Measurements from ENCODE around the gene TPO.
A peak's percentile ranks its signal among the peaks of the same experiment; 100 is the strongest.

Gene TPO

DNA sequence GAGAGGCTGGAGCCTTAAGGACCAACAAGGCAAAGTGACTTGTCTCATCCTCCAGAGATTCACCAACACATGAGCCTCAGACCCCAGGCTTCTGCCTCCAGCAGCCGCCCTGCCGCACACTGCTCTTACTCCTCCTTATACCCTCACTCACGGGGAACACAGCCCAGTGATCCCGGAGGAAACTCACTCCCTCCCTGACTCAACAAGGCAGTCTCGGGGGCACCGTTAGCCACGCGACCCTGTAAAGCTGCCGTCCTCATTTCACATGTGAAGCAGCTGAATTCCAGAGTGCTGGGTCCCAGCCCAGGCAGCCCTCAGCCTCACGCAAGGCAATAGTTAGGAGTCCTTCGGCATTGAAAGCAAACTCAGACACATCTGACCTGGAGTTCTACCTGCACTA is 129.7 kb downstream of the TPO start:
- Mint-ChIP-seq H3K27me3 (peaks cover 18% of the 10 kb centered on the region), H3K27ac (ENCODE audit: low read depth) (no peak overlapping the region)

GRCh38 chr2:1543776-1544477 is 130.7 kb downstream of the TPO start:
- Mint-ChIP-seq H3K4me3 (no peak overlapping the region), H3K9me3 (no peaks in the 10 kb centered on the region), H3K4me1 (no peaks in the 10 kb centered on the region), H3K27me3 (peaks cover 18% of the 10 kb centered on the region), H3K36me3 (ENCODE audit: insufficient read depth) (peaks cover 4% of the 10 kb centered on the region), H3K27ac (ENCODE audit: low read depth) (no peak overlapping the region)
- ATAC-seq (replicated peaks; ENCODE audit: extremely low read depth, poor library complexity, severe bottlenecking) (no peak), DNase-seq (ENCODE audit: low spot score in 2 of 2) (no peak)

More for the DNA sequence above, 129.7 kb downstream of the TPO start:
- DNase-seq (ENCODE audit: low spot score in 2 of 2) (no peak), ATAC-seq (replicated peaks; ENCODE audit: extremely low read depth, poor library complexity, severe bottlenecking) (no peak)
- Mint-ChIP-seq H3K4me3 (no peak overlapping the region), H3K36me3 (ENCODE audit: insufficient read depth) (peaks cover 3% of the 10 kb centered on the region), H3K4me1 (no peaks in the 10 kb centered on the region), H3K9me3 (no peaks in the 10 kb centered on the region)

DNA sequence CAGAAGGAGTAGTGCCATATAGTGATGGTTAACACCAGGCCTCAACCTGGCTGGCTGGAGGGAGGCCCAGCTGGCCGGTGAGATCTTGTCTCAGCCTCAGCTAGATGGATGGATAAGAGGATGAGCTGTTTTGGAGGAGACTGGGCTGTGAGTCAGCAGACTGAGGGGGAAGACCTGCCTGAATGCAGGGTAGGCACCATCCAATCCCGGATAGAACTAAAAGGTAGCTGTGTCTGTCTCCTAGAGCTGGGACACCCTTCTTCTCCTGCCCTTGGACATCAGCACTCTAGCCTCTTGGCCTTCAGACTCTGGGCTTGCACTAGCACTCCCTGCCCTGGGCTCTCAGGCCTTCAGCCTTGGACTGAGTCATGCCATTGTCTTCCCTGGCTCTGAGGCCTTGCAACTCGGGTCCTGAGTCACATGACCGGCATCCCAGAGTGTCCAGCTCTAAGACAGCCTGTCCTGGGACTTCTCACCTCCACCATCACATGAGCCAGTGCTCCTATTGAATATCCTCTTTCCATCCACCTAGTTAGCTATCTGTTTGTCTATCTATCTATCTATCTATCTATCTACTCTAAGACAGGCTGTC is 131.3 kb downstream of the TPO start:
- Mint-ChIP-seq H3K4me1 (no peaks in the 10 kb centered on the region), H3K36me3 (ENCODE audit: insufficient read depth) (peaks cover 4% of the 10 kb centered on the region), H3K9me3 (no peaks in the 10 kb centered on the region), H3K27me3 (peaks cover 18% of the 10 kb centered on the region), H3K4me3 (no peak overlapping the region), H3K27ac (ENCODE audit: low read depth) (no peak overlapping the region)
- no peak for ATAC-seq (replicated peaks; ENCODE audit: extremely low read depth, poor library complexity, severe bottlenecking)
- no peak for DNase-seq (ENCODE audit: low spot score in 2 of 2)

GRCh38 chr2:1546023-1546591 is 132.8 kb downstream of the TPO start:
- no peak for ATAC-seq (replicated peaks; ENCODE audit: extremely low read depth, poor library complexity, severe bottlenecking)
- H3K36me3 Mint-ChIP-seq (ENCODE audit: insufficient read depth), result peaks cover 4% of the 10 kb centered on the region
- H3K4me3 Mint-ChIP-seq, result no peak overlapping the region
- DNase-seq (ENCODE audit: low spot score in 2 of 2), result no peak
- no peaks in the 10 kb centered on the region for H3K9me3 Mint-ChIP-seq
- no peaks in the 10 kb centered on the region for H3K4me1 Mint-ChIP-seq
- no peak overlapping the region for H3K27ac Mint-ChIP-seq (ENCODE audit: low read depth)
- peaks cover 18% of the 10 kb centered on the region for H3K27me3 Mint-ChIP-seq

DNA sequence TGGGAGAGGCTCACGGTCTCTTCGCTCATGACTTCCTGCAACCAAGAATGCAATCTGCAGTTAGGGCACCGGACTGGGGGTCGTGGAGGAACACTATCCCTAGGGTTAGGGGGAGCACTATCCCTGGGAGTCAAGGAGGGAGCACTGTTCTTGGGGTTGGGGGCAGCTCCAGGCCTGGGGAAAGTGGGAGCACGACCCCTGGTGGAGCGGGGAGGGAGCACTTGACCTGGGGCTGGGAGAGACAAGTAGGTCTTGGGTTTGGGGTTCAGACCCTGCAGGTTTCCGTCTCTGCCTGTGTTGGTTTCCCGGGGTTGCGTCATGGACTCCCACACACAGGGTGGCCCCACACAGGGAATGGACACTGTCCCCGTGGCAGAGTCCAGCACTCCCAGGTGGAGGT is 133.6 kb downstream of the TPO start:
- peaks cover 4% of the 10 kb centered on the region for H3K36me3 Mint-ChIP-seq (ENCODE audit: insufficient read depth)
- no peaks in the 10 kb centered on the region for H3K4me1 Mint-ChIP-seq
- no peaks in the 10 kb centered on the region for H3K9me3 Mint-ChIP-seq
- DNase-seq (ENCODE audit: low spot score in 2 of 2), result no peak
- ATAC-seq (replicated peaks; ENCODE audit: extremely low read depth, poor library complexity, severe bottlenecking), result no peak
- H3K4me3 Mint-ChIP-seq, result no peak overlapping the region
- peaks cover 18% of the 10 kb centered on the region for H3K27me3 Mint-ChIP-seq
- no peak overlapping the region for H3K27ac Mint-ChIP-seq (ENCODE audit: low read depth)

- Mint-ChIP-seq H3K27me3 (peaks cover 18% of the 10 kb centered on the region), H3K36me3 (ENCODE audit: insufficient read depth) (peaks cover 4% of the 10 kb centered on the region), H3K27ac (ENCODE audit: low read depth) (no peak overlapping the region), H3K9me3 (no peaks in the 10 kb centered on the region), H3K4me1 (no peaks in the 10 kb centered on the region), H3K4me3 (no peak overlapping the region)
- no peak for ATAC-seq (replicated peaks; ENCODE audit: extremely low read depth, poor library complexity, severe bottlenecking)
- no peak for DNase-seq (ENCODE audit: low spot score in 2 of 2)
Measured at GRCh38 chr2:1548910-1549673, 135.8 kb downstream of the TPO start.

GRCh38 chr2:1550076-1550475 is 136.8 kb downstream of the TPO start:
- ATAC-seq (replicated peaks; ENCODE audit: extremely low read depth, poor library complexity, severe bottlenecking) (no peak), DNase-seq (ENCODE audit: low spot score in 2 of 2) (no peak)
- Mint-ChIP-seq H3K36me3 (ENCODE audit: insufficient read depth) (peaks cover 4% of the 10 kb centered on the region), H3K4me1 (no peaks in the 10 kb centered on the region), H3K27ac (ENCODE audit: low read depth) (no peak overlapping the region), H3K27me3 (peaks cover 18% of the 10 kb centered on the region), H3K4me3 (no peak overlapping the region), H3K9me3 (no peaks in the 10 kb centered on the region)

DNA sequence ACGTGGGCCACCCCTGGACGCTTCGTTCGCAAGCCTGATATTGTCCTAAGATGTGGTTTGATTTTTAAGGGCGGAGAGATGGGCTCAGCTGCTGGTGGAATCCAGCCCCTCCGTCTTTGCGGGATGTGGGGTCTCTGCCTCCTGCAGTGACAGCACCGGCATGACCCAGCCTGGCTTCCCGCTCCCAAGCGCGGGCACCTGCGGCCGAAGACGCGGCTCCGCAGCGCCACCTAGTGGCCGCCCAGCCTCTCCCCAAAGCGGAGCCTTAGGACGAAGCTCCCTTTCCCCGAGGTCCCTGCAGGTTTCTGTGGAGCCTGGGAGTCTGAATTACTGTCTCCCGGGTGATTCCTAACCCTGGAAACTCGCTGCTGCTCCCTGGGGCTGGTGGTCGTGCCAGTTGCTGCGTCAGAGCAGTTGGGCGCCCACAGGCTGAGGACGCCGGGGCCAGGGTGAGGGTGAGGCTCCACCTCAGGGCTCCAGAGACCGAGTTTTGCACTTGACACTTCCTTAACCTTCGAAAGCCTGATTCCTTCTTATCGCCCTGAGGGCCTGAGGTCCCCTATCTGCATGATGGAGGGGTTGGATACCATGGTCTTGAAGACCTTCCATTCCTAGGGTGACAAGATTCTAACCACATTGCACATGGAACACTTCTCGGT is 137.5 kb downstream of the TPO start:
- no peaks in the 10 kb centered on the region for H3K9me3 Mint-ChIP-seq
- peaks cover 4% of the 10 kb centered on the region for H3K36me3 Mint-ChIP-seq (ENCODE audit: insufficient read depth)
- H3K27me3 Mint-ChIP-seq, result peaks cover 18% of the 10 kb centered on the region
- H3K27ac Mint-ChIP-seq (ENCODE audit: low read depth), result no peak overlapping the region
- no peak for ATAC-seq (replicated peaks; ENCODE audit: extremely low read depth, poor library complexity, severe bottlenecking)
- no peaks in the 10 kb centered on the region for H3K4me1 Mint-ChIP-seq
- no peak overlapping the region for H3K4me3 Mint-ChIP-seq
- peak; percentile 18 to 43 for DNase-seq (ENCODE audit: low spot score in 2 of 2)

- H3K36me3 Mint-ChIP-seq (ENCODE audit: insufficient read depth), result peaks cover 2% of the 10 kb centered on the region
- peaks cover 9% of the 10 kb centered on the region for H3K27me3 Mint-ChIP-seq
- DNase-seq (ENCODE audit: low spot score in 2 of 2) (no peak), ATAC-seq (replicated peaks; ENCODE audit: extremely low read depth, poor library complexity, severe bottlenecking) (no peak)
- H3K9me3 Mint-ChIP-seq, result no peaks in the 10 kb centered on the region
- no peaks in the 10 kb centered on the region for H3K4me1 Mint-ChIP-seq
- no peak overlapping the region for H3K4me3 Mint-ChIP-seq
- H3K27ac Mint-ChIP-seq (ENCODE audit: low read depth), result no peak overlapping the region
Measured at GRCh38 chr2:1551905-1552304, 138.6 kb downstream of the TPO start.

DNA sequence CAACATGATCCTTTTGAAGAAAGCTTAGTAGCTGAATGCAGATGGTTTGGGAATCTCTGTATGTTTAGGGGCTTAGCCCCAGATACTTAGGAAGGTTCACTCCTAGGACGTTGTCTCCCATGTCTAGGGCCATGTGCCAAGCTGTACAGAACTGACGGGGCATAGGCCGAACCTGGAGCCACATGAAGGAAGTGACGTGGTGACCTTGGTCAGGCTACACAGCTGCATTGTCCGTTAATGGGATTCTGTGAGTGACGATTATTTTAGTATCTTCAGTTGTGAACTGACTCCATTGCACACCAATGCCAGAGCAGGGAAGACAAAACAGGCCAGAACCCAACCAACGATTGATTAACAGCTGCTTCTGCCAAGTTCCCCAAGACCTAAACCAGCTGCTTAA is 139.3 kb downstream of the TPO start:
- no peak for ATAC-seq (replicated peaks; ENCODE audit: extremely low read depth, poor library complexity, severe bottlenecking)
- peaks cover 2% of the 10 kb centered on the region for H3K36me3 Mint-ChIP-seq (ENCODE audit: insufficient read depth)
- no peak overlapping the region for H3K27ac Mint-ChIP-seq (ENCODE audit: low read depth)
- H3K9me3 Mint-ChIP-seq, result no peaks in the 10 kb centered on the region
- no peak for DNase-seq (ENCODE audit: low spot score in 2 of 2)
- H3K4me3 Mint-ChIP-seq, result no peak overlapping the region
- H3K27me3 Mint-ChIP-seq, result peaks cover 2% of the 10 kb centered on the region
- H3K4me1 Mint-ChIP-seq, result no peaks in the 10 kb centered on the region

- no peaks in the 10 kb centered on the region for H3K27me3 Mint-ChIP-seq
- no peak overlapping the region for H3K27ac Mint-ChIP-seq (ENCODE audit: low read depth)
- no peaks in the 10 kb centered on the region for H3K36me3 Mint-ChIP-seq (ENCODE audit: insufficient read depth)
- ATAC-seq (replicated peaks; ENCODE audit: extremely low read depth, poor library complexity, severe bottlenecking) (no peak), DNase-seq (ENCODE audit: low spot score in 2 of 2) (no peak)
- H3K4me1 Mint-ChIP-seq, result no peaks in the 10 kb centered on the region
- no peaks in the 10 kb centered on the region for H3K9me3 Mint-ChIP-seq
- H3K4me3 Mint-ChIP-seq, result no peak overlapping the region
Measured at GRCh38 chr2:1553671-1554295, 140.5 kb downstream of the TPO start.

DNA sequence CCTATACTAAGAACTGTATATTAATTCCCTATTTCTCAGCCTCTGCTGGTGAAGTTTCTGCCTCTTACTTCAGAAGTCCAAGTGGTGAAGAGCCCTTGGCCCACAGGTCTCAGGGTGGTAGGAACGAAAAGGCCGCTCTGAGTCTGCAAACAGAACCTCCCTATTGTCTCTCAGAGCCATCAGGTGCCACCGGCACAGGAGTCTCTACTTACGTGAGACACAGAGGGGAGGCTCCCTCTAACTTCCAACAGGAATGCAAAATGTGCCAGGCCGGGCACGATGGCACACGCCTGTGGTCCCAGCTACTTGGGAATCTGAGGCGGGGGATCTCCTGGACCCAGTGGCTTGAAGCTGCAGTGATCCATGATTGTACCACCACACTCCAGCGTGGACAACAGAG is 143.0 kb downstream of the TPO start:
- Mint-ChIP-seq H3K36me3 (ENCODE audit: insufficient read depth) (no peaks in the 10 kb centered on the region), H3K27ac (ENCODE audit: low read depth) (no peak overlapping the region), H3K4me3 (no peak overlapping the region), H3K9me3 (no peaks in the 10 kb centered on the region), H3K27me3 (no peaks in the 10 kb centered on the region), H3K4me1 (no peaks in the 10 kb centered on the region)
- no peak for DNase-seq (ENCODE audit: low spot score in 2 of 2)
- no peak for ATAC-seq (replicated peaks; ENCODE audit: extremely low read depth, poor library complexity, severe bottlenecking)

Data from central memory CD8-positive, alpha-beta T cell (primary cell).